MV-4-11 (cell line): ENCODE measurements around the gene AFF1.
"Not testable (repeated sequence)": the region's sequence is repeated elsewhere in the genome, so short reads cannot be mapped to it uniquely, and the experiment has no call there.

Experiments
- DNase-seq: peaks from one replicate; lab custom pipeline; 2025; lab: John Stamatoyannopoulos, UW

AFF1 gene

GRCh38 chr4:87011340-87012034, 76.7 kb downstream of the AFF1 start:
- peak; percentile 58 for DNase-seq

- DNase-seq: no peak
These were observed 77.6 kb downstream of the AFF1 start for GRCh38 chr4:87012265-87012953.

GRCh38 chr4:87012954-87013308, 78.1 kb downstream of the AFF1 start:
- not testable (repeated sequence) for DNase-seq

GRCh38 chr4:87014284-87014782, 79.5 kb downstream of the AFF1 start:
- peak; percentile 55 for DNase-seq

GRCh38 chr4:87015416-87015815, 80.6 kb downstream of the AFF1 start:
- no peak for DNase-seq

- DNase-seq: peak; percentile 67
These were observed 83.0 kb downstream of the AFF1 start for GRCh38 chr4:87017580-87018342.

GRCh38 chr4:87018753-87019152, 83.9 kb downstream of the AFF1 start:
- DNase-seq: no peak

- DNase-seq: no peak
These were observed 84.5 kb downstream of the AFF1 start for GRCh38 chr4:87019246-87019791.

GRCh38 chr4:87019898-87020297, 85.1 kb downstream of the AFF1 start:
- DNase-seq: no peak

- no peak for DNase-seq
These were observed 89.4 kb downstream of the AFF1 start for GRCh38 chr4:87024201-87024600.

- no peak for DNase-seq
These were observed 90.3 kb downstream of the AFF1 start for GRCh38 chr4:87025023-87025613.

GRCh38 chr4:87025614-87026041, 90.8 kb downstream of the AFF1 start:
- no peak for DNase-seq

GRCh38 chr4:87026800-87027495, 92.1 kb downstream of the AFF1 start:
- DNase-seq: peak; percentile 69

- DNase-seq: no peak
These were observed 94.5 kb downstream of the AFF1 start for GRCh38 chr4:87029356-87029755.

GRCh38 chr4:87030124-87030523, 95.3 kb downstream of the AFF1 start:
- DNase-seq: no peak

GRCh38 chr4:87030755-87031441, 96.1 kb downstream of the AFF1 start:
- no peak for DNase-seq

- no peak for DNase-seq
These were observed 97.1 kb downstream of the AFF1 start for GRCh38 chr4:87031920-87032319.

GRCh38 chr4:87032884-87033533, 98.2 kb downstream of the AFF1 start:
- DNase-seq: no peak

GRCh38 chr4:87033902-87034301, 99.1 kb downstream of the AFF1 start:
- no peak for DNase-seq

- no peak for DNase-seq
These were observed 99.7 kb downstream of the AFF1 start for GRCh38 chr4:87034527-87034926.
